ENCODE data around the gene EIF4G3. TPM values are rescaled to one million over a fixed set of nuclear protein-coding genes. Genes with fewer than 3 reads are reported as not detected.

Gene EIF4G3
- total and polyA plus RNA-seq, 2 of the 8 experiments (the other 6 are each of a cell fraction or from before 2014, with no cell fraction given), result 47.5 to 66.6 TPM

- no peak for TF ChIP-seq EZH2 (IDR thresholded peaks at IDR 0.05; ENCODE audit: low read depth, low read length, severe bottlenecking)
Measured at GRCh38 chr1:20771780-20772179, 404.9 kb downstream of the EIF4G3 start (continued).
